Thyroid gland (tissue), 4 donors: ENCODE measurements around the gene MAP1B. TPM values are rescaled to one million over a fixed set of nuclear protein-coding genes. Genes with fewer than 3 reads are reported as not detected.

ENCODE experiments used
- DNase-seq, 2 donors: peaks; one replicate each; pipeline ENCODE4 v3.0.0-alpha.2; 2019
- H3K27ac ChIP-seq, 3 donors: fragments of 200-600 bp; sonication (generic); 1 replicate in 2 of 3; 2 replicates in 1 of 3; pipeline ENCODE4 v1.5.1; 2016 to 2019; ENCODE audit warnings: mild to moderate bottlenecking in 1 of 3, moderate library complexity in 1 of 3
- H3K27me3 ChIP-seq: fragments of 200-600 bp; sonication (generic); one replicate; pipeline ENCODE4 v1.5.1; 2019
- H3K36me3 ChIP-seq, 2 donors: fragments of 200-600 bp; sonication (generic); one replicate each; pipeline ENCODE4 v1.5.1; 2016 to 2019
- H3K4me1 ChIP-seq, 2 donors: fragments of 200-600 bp; sonication (generic); one replicate each; pipeline ENCODE4 v1.5.1; 2017 to 2019
- H3K4me3 ChIP-seq, 3 donors: fragments of 200-600 bp; sonication (generic); replicated peaks in 1 of 3; 1 replicate in 2 of 3; 2 replicates in 1 of 3; pipeline ENCODE4 v1.5.1; 2016; ENCODE audit warnings: mild to moderate bottlenecking in 1 of 3
- H3K9me3 ChIP-seq: fragments of 200-600 bp; sonication (generic); one replicate; pipeline ENCODE4 v1.5.1; 2017
- CTCF ChIP-seq, 6 experiments: fragments of 200-600 bp in 3 of 6; fragments of 450-650 bp in 3 of 6; sonication (generic) in 3 of 6; IDR thresholded peaks; one replicate each; pipeline ENCODE4 v1.5.1; 2016 to 2019; ENCODE audit warnings: antibody characterized with exemption in 6 of 6, mild to moderate bottlenecking in 2 of 6, inconsistent platforms in 1 of 6, moderate library complexity in 1 of 6
- POLR2A ChIP-seq, 2 donors: fragments of 450-650 bp; IDR thresholded peaks; one replicate each; pipeline ENCODE4 v1.6.1; 2017; ENCODE audit warnings: antibody characterized with exemption in 2 of 2, mild to moderate bottlenecking in 2 of 2, moderate library complexity in 1 of 2
- WGBS, 2 donors: methylation state at CpG; one replicate each; pipeline ENCODE4 v1.1.5; 2017; 5-methylcytosine and 5-hydroxymethylcytosine counted together
- intact Hi-C: fragments of 100-400 bp; cut with DNase I; formaldehyde crosslinking; loops from one replicate; pipeline ENCODE4 v1.15.1; 2023
- total RNA-seq, 4 donors: library from RNA; depleted of rRNA; stranded (reverse); fragments of >200 nt; gene quantifications; one replicate each; pipeline ENCODE4 v1.2.3, GENCODE V29; 2016

Gene MAP1B
- total RNA-seq, 4 donors from 2014 or later: 40.3 to 94.9 (median 56.3) TPM

- H3K9me3 ChIP-seq: no peaks in the 10 kb centered on the region
- DNase-seq: no peak
- 96 to 100% methylated on average over 1 of the region's 1 CpG for WGBS, 2 donors
- H3K36me3 ChIP-seq: peaks cover 24 to 43% of the 10 kb centered on the region in 2 donors
- no peaks in the 10 kb centered on the region for H3K27me3 ChIP-seq
- H3K4me3 ChIP-seq: no peak overlapping the region
- H3K27ac ChIP-seq: no peak overlapping the region
- no peak for TF ChIP-seq CTCF (IDR thresholded peaks at IDR 0.05)
- no peak for TF ChIP-seq POLR2A (IDR thresholded peaks at IDR 0.05)
- intact Hi-C loops: no loop called here
- no peaks in the 10 kb centered on the region for H3K4me1 ChIP-seq
These were observed 113.8 kb downstream of the MAP1B start for GRCh38 chr5:72221099-72221498.

GRCh38 chr5:72221541-72221940 is 114.3 kb downstream of the MAP1B start:
- Histone ChIP-seq H3K4me3 (no peak overlapping the region), H3K36me3 (peaks cover 24 to 43% of the 10 kb centered on the region in 2 donors), H3K27ac (no peak overlapping the region), H3K9me3 (no peaks in the 10 kb centered on the region), H3K4me1 (no peaks in the 10 kb centered on the region), H3K27me3 (no peaks in the 10 kb centered on the region)
- intact Hi-C loops: no loop called here
- 63 to 74% methylated on average over 4 of the region's 4 CpGs for WGBS, 2 donors
- no peak for DNase-seq
- TF ChIP-seq POLR2A (IDR thresholded peaks at IDR 0.05) (no peak), CTCF (IDR thresholded peaks at IDR 0.05) (no peak)

DNA sequence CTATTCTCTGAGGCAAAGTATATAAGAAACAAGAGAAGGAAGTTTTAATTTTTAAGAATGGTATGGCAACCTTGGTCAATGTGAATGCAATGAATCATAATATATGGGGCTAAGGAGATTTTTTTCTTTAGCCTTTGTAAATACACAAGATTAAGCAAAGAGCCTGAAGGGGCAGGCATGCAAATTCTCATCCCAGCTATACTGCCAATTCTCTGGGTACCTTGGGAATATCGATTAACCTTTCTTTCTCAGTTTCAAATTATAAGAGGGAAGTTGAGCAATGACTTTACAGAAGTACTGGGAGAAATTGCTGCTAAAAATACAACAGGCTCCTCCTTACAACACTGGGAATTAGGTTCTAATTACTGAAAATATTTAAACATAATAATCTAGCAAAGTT is 115.2 kb downstream of the MAP1B start:
- Histone ChIP-seq H3K4me1 (no peaks in the 10 kb centered on the region), H3K27ac (no peak overlapping the region), H3K36me3 (peaks cover 24 to 40% of the 10 kb centered on the region in 2 donors), H3K4me3 (no peak overlapping the region), H3K27me3 (no peaks in the 10 kb centered on the region), H3K9me3 (no peaks in the 10 kb centered on the region)
- no peak for TF ChIP-seq POLR2A (IDR thresholded peaks at IDR 0.05)
- TF ChIP-seq CTCF (IDR thresholded peaks at IDR 0.05): no peak
- WGBS, 2 donors: 76 to 83% methylated on average over 1 of the region's 1 CpG
- intact Hi-C loops: no loop called here
- DNase-seq: no peak

- Histone ChIP-seq H3K27ac (no peak overlapping the region), H3K9me3 (no peaks in the 10 kb centered on the region), H3K27me3 (no peaks in the 10 kb centered on the region), H3K4me3 (no peak overlapping the region), H3K36me3 (peaks cover 24 to 32% of the 10 kb centered on the region in 2 donors), H3K4me1 (no peaks in the 10 kb centered on the region)
- TF ChIP-seq POLR2A (IDR thresholded peaks at IDR 0.05): no peak
- no peak for TF ChIP-seq CTCF (IDR thresholded peaks at IDR 0.05)
- no peak for DNase-seq
- intact Hi-C loops: no loop called here
- 95 to 98% methylated on average over 4 of the region's 4 CpGs for WGBS, 2 donors
These were observed 116.1 kb downstream of the MAP1B start for GRCh38 chr5:72223371-72223770.

- WGBS, 2 donors: 94 to 95% methylated on average over 3 of the region's 3 CpGs
- Histone ChIP-seq H3K4me1 (no peaks in the 10 kb centered on the region), H3K27me3 (no peaks in the 10 kb centered on the region), H3K9me3 (no peaks in the 10 kb centered on the region), H3K36me3 (peaks cover 17 to 20% of the 10 kb centered on the region in 2 donors), H3K4me3 (no peak overlapping the region), H3K27ac (no peak overlapping the region)
- no peak for DNase-seq
- TF ChIP-seq CTCF (IDR thresholded peaks at IDR 0.05) (no peak), POLR2A (IDR thresholded peaks at IDR 0.05) (no peak)
- intact Hi-C loops: no loop called here
These were observed 117.7 kb downstream of the MAP1B start for GRCh38 chr5:72224946-72225463.
